Activated CD4-positive, alpha-beta T cell treated with anti-CD3 and anti-CD28 coated beads, Interleukin-2, amount 10 ng/mL, durations not matched to agents 24 days and 14 days (primary cell): ENCODE results near the gene KCNN3. TPM values are rescaled to one million over a fixed set of nuclear protein-coding genes. Genes with fewer than 3 reads are reported as not detected.
A peak's percentile ranks its signal among the peaks of the same experiment; 100 is the strongest.
"Not testable (repeated sequence)": the region's sequence is repeated elsewhere in the genome, so short reads cannot be mapped to it uniquely, and the experiment has no call there.

ENCODE experiments used
- DNase-seq: peaks from one replicate; pipeline ENCODE4 v3.0.0; 2022
- H3K27ac Mint-ChIP-seq: one replicate; pipeline ENCODE4 v1.8.0; 2022; ENCODE audit warnings: mild to moderate bottlenecking, mixed read lengths
- H3K27me3 Mint-ChIP-seq: one replicate; pipeline ENCODE4 v1.8.0; 2022; ENCODE audit warnings: mixed read lengths
- H3K36me3 Mint-ChIP-seq: one replicate; pipeline ENCODE4 v1.8.0; 2022; ENCODE audit warnings: low read depth, mild to moderate bottlenecking, mixed read lengths
- H3K4me1 Mint-ChIP-seq: one replicate; pipeline ENCODE4 v1.8.0; 2021; ENCODE audit warnings: mixed read lengths
- H3K4me3 Mint-ChIP-seq: one replicate; pipeline ENCODE4 v1.8.0; 2022; ENCODE audit warnings: mild to moderate bottlenecking, moderate library complexity, mixed read lengths
- H3K9me3 Mint-ChIP-seq: one replicate; pipeline ENCODE4 v1.8.0; 2021; ENCODE audit warnings: mixed read lengths
- intact Hi-C: fragments of 100-400 bp; cut with micrococcal nuclease; formaldehyde crosslinking; loops from one replicate; pipeline ENCODE4 v1.15.1; 2023
- total RNA-seq: library from RNA; stranded (reverse); gene quantifications from 2 replicates; pipeline ENCODE4 v1.2.3, GENCODE V29; 2022

Gene KCNN3
- 0.35 and 0.54 TPM in 2 replicates for total RNA-seq

DNA sequence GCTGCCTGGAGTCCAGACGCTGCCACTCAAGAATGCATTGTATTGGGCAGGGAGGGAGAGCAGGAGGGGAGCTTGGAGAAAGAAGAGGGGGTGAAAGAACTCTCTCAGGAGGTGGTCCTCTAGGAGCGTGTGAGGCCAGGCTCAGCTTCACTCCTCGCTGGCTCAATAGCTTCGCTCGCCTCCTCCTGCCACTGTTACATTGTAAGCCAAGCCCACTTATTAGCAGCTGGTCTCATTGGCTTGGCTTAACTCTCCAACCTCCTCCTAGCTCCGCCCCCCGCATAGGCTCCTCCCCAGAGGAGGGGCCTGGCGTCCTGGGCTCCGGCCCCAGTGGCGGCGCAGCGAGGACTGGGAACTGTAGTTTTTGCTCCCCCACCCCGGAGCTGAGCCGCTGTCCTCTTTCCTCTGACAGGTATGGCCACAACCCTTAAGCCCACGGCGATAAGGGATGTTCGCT is at the start of gene KCNN3:
TSS of gene KCNN3 (minus strand) at position 167 of the 457 bp plus-strand sequence. CDS start 317 bp downstream, outside the sequence.
- H3K27ac Mint-ChIP-seq: no peak within 1 kb of the TSS
- DNase-seq: peak; percentile 95
- H3K27me3 Mint-ChIP-seq: peaks cover 32% of the 10 kb centered on the region
- peaks cover 41% of the 10 kb centered on the region for H3K4me1 Mint-ChIP-seq
- H3K4me3 Mint-ChIP-seq: peak within 1 kb of the TSS; percentile 53
- H3K36me3 Mint-ChIP-seq: no peaks in the 10 kb centered on the region
- H3K9me3 Mint-ChIP-seq: no peaks in the 10 kb centered on the region
- intact Hi-C loops: loop anchor here (5.0 kb wide), 2 partner anchors 103 to 123 kb away; no protein-coding TSS in a partner anchor

DNA sequence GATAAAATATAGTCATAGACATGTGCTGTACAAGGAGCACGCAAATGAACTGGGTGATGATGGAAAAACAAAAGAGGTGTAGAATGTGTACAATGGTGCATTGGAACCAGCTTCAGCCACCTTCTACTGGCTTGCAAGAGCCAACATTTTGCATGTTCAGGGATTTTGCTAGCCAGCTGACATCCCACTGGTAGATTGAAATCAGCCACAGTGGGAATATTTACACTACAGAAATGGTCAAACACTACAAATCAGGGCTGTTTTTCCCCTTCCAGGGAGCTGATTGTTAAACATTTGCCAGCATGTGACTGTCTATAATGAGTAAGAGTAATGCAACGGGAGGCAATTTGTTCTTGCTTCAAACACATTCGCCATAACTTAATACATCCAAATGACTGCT is 43.2 kb upstream of the KCNN3 start:
- Mint-ChIP-seq H3K36me3 (peaks cover 14% of the 10 kb centered on the region), H3K27me3 (no peaks in the 10 kb centered on the region), H3K4me1 (no peaks in the 10 kb centered on the region), H3K4me3 (no peak overlapping the region), H3K9me3 (peaks cover 5% of the 10 kb centered on the region), H3K27ac (no peak overlapping the region)
- intact Hi-C loops: no loop called here
- no peak for DNase-seq

DNA sequence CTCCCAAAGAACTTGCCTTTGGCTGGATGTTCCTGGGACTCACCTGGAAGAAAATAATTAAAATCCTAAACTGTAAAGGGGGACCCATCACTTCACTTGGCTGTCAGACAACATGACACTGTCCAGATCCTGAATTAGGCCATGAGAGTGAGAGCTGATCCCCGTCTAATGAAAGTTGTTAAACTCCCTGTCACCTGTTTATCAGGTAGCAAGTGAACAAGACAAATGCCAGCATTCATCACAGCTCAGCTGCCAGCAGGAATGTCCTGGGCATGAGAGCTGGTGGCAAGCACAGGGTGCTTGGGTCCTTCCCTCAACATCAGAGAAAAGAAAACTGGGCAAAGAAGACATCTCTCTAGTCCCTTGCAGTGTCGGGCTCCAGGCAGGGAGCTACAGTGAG is 42.7 kb upstream of the KCNN3 start:
- no peaks in the 10 kb centered on the region for H3K4me1 Mint-ChIP-seq
- H3K9me3 Mint-ChIP-seq: peaks cover 5% of the 10 kb centered on the region
- intact Hi-C loops: no loop called here
- no peaks in the 10 kb centered on the region for H3K27me3 Mint-ChIP-seq
- H3K4me3 Mint-ChIP-seq: no peak overlapping the region
- peaks cover 12% of the 10 kb centered on the region for H3K36me3 Mint-ChIP-seq
- DNase-seq: no peak
- no peak overlapping the region for H3K27ac Mint-ChIP-seq

DNA sequence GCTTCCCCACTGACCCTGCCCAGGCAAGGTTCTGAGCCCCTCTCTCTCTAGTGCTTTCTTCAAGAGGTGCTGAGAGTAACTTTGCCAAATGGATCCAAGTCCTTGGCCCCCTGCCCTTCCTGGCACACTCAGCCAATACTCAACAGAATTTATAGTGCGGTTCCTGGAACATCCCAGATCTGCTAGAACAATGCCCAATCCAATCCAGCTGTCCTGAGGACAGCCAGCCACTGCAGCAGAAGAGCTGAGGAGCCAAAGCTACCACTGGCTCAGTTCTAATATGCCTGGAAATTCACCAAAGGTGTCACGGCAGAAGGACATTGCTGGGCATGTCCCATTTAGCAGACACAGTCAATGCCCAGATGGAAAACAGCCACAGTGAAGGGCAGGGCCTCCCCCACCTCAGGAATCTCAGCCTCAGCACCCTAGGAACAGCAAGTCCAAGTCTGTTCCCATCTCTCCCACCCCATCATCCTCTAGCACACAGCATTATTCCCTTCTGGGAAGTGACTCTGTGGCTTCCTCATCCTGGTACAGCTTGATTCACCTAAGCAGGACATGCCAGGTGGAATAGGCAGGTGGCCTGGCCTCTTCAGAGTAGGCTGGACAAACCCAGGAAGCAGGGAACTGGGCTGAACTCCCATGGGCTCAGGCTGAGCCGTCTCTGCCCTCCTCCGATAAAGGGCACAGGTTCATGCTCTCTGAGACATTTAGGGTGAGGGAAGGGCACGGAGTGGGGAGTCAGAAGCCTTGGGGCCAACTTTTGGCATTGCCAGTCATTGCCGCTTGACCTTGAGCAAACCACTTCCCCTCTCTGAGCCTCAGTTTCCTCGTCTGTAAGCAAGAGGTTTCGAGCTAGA is 41.8 kb upstream of the KCNN3 start:
- H3K27ac Mint-ChIP-seq: no peak overlapping the region

DNA sequence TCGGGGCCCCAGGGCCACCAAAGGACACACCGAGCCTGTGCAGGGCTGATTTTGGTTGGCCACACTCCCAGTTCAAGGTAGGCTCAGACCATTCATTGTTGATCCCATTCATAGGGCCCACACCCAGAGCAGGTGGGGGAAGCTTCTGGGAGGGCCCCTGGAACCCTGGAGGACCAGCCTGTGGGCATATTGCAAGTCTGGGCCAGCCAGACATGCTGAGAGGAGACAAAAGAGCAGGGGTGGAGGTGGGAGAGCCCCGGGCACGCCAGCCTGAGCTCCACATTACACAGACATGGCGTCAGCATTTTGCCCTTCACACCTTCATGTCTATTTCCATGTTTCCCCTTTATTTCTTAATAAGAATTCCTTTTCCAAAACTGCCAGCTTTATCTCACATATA is 40.8 kb upstream of the KCNN3 start:
- peaks cover 3% of the 10 kb centered on the region for H3K36me3 Mint-ChIP-seq
- H3K27ac Mint-ChIP-seq: no peak overlapping the region
- H3K4me1 Mint-ChIP-seq: no peaks in the 10 kb centered on the region
- no peaks in the 10 kb centered on the region for H3K9me3 Mint-ChIP-seq
- DNase-seq: no peak
- intact Hi-C loops: no loop called here
- H3K27me3 Mint-ChIP-seq: no peaks in the 10 kb centered on the region
- no peak overlapping the region for H3K4me3 Mint-ChIP-seq

More for the DNA sequence above, 41.8 kb upstream of the KCNN3 start:
- Mint-ChIP-seq H3K4me3 (no peak overlapping the region), H3K36me3 (peaks cover 11% of the 10 kb centered on the region), H3K27me3 (no peaks in the 10 kb centered on the region), H3K9me3 (peaks cover 5% of the 10 kb centered on the region), H3K4me1 (no peaks in the 10 kb centered on the region)
- no peak for DNase-seq
- intact Hi-C loops: no loop called here

DNA sequence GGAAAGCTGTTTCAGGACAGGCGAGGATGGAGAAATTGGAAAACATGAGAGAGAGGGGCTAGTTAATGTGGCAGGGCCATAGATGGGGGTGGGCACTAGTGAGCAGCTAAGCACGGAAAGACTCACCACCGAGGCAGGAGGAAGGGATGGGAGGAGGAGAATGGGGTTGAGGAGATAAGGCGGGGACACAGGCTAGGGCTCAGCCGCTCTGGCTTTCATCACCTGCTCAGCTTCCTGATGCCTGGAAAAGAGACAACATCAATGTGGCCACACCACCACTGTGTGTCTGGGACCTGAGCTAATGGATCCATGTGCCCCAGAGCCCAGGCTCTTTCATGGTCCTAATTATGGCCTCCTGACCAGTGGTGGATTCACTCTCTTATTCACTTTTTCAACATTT is 38.9 kb upstream of the KCNN3 start:
- no peaks in the 10 kb centered on the region for H3K4me1 Mint-ChIP-seq
- H3K27ac Mint-ChIP-seq: no peak overlapping the region
- no peak for DNase-seq
- no peaks in the 10 kb centered on the region for H3K27me3 Mint-ChIP-seq
- H3K9me3 Mint-ChIP-seq: no peaks in the 10 kb centered on the region
- intact Hi-C loops: no loop called here
- no peak overlapping the region for H3K4me3 Mint-ChIP-seq
- no peaks in the 10 kb centered on the region for H3K36me3 Mint-ChIP-seq

DNA sequence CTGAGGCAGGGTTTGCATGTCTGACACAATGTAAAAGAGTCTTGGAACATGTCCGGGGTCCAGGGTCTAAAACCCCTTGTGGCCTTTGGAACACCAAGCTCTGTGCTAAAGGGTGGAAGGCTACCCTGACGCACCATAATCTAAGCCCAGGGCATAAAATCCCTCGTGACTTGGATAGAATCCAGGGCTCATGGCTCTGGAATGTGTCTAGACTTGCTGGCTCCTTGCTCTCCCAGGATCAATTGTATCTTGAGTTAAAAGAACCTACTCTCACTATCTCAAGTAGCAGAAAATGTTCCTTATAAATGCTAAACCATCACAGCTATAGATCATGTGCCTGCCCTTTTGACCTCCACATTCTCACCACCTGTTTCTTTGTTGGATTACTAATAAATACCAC is 38.0 kb upstream of the KCNN3 start:
- H3K9me3 Mint-ChIP-seq, H3K27me3 Mint-ChIP-seq, H3K27ac Mint-ChIP-seq, H3K4me1 Mint-ChIP-seq, intact Hi-C loops, DNase-seq, H3K4me3 Mint-ChIP-seq, H3K36me3 Mint-ChIP-seq: not testable (repeated sequence)

DNA sequence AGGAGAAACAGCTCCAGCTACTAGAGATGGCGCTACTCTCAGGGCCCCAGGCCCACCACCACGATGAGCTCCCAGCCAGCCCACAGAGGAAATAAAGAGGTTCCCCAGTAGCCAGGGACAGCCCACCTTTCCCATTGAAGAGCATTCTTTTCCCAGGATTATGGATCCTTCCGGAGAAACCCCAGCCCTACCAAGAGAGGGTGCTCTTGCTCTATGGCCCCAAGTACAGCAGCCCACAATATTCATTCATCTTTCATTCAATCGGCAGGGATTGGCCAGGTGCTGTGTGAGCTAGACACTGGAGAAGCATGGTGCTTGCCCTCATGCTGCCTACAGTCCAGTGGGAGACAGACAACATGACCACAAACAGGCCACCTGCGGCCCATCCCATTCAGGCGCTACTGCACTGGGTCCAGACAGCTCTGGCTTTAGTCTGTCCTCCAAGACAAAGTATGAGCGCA is 36.6 kb upstream of the KCNN3 start:
- Mint-ChIP-seq H3K36me3 (no peaks in the 10 kb centered on the region), H3K4me1 (no peaks in the 10 kb centered on the region), H3K27me3 (no peaks in the 10 kb centered on the region), H3K27ac (no peak overlapping the region), H3K4me3 (no peak overlapping the region), H3K9me3 (no peaks in the 10 kb centered on the region)
- no peak for DNase-seq
- intact Hi-C loops: no loop called here

DNA sequence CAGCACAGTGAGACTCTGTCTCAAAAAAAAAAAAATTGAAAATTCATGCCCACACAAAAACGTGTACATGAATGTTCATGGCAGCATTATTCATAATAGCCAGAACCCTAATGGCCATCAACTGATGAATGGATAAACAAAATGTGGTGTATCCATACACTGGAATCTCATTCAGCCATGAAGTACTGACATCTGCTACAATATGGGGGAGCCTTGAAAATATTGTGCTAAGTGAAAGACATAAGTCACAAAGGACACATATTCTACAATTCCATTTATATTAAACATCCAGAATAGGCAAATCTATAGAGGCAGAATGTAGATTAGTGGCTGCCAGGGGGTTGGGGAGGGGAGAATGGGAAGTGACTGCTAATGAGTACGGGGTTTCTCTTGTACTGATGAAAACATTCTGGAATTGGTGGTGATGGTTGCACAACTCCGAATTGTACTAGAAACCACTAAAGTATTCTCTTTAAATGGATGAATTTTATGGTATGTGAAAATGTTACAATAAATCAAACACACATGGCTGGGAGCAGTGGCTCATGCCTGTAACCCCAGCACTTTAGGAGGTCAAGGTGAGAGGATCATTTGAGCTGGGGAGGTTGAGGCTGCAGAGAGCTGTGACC is 33.0 kb upstream of the KCNN3 start:
- intact Hi-C loops: no loop called here
- no peaks in the 10 kb centered on the region for H3K9me3 Mint-ChIP-seq
- H3K27ac Mint-ChIP-seq: no peak overlapping the region
- DNase-seq: no peak
- no peaks in the 10 kb centered on the region for H3K36me3 Mint-ChIP-seq
- no peaks in the 10 kb centered on the region for H3K27me3 Mint-ChIP-seq
- H3K4me3 Mint-ChIP-seq: no peak overlapping the region
- H3K4me1 Mint-ChIP-seq: no peaks in the 10 kb centered on the region

DNA sequence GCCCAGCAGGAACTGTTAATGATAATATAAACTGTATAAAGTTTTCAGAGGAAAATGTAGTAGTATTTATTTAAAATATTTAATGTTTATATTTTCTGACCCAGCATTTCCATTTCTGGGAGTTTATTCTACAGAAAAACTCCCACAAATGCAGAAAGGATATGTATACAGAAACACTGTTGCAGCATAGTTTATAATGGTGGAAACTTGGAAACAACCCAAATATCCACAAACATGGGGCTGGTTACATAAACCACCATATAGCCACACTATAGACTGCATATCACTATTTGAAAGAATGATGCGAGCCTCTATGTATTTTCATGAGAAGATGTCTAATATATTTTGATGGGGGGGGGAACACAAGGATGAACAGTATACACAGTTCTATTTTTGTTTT is 31.5 kb upstream of the KCNN3 start:
- Mint-ChIP-seq H3K36me3 (no peaks in the 10 kb centered on the region), H3K4me1 (no peaks in the 10 kb centered on the region), H3K27ac (no peak overlapping the region), H3K4me3 (no peak overlapping the region), H3K27me3 (no peaks in the 10 kb centered on the region), H3K9me3 (no peaks in the 10 kb centered on the region)
- intact Hi-C loops: no loop called here
- no peak for DNase-seq

DNA sequence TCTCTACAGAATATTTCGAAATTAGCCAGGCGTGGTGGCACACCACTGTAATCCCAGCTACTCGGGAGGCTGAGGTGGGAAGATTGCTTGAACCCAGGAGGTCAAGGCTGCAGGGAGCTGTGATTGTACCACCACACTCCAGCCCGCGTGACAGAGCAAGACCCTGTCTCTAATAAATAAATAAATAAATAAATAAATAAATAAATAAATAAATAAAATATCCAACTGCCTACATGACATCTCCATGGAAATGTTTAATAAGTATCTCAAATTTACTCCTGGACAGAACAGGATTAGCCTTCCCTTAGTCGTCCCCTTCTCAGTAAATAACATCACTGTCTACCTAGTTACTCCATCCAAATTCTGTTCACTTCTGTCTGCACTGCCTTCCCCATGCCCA is 29.0 kb upstream of the KCNN3 start:
- no peak for DNase-seq
- Mint-ChIP-seq H3K4me3 (no peak overlapping the region), H3K9me3 (no peaks in the 10 kb centered on the region), H3K27me3 (peaks cover 2% of the 10 kb centered on the region), H3K4me1 (no peaks in the 10 kb centered on the region), H3K36me3 (no peaks in the 10 kb centered on the region), H3K27ac (no peak overlapping the region)
- intact Hi-C loops: no loop called here

DNA sequence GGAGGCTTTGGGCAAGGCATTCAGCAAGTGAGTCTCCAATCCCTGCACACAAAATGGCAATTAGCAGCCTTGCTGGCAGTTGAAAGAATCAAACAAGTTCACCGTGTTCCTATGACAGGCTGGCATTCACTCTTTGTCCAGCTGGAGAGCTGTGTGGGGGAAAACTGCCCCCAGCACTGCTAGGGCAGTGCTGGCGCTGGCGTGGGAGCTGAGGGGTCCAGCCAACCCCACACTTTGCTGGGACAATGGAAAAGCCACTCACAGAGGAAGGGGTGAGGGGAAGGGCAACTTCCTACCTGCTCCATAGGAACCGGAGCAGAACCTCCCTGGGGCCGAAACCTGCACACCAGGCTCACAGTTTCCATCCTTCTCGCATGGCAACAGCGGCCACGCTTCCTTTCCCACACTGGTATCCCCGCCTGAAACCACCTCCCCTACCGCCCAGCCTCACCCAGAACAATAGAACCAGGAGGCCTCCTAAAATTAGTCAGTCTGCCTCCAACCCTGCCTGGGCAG is 26.7 kb upstream of the KCNN3 start:
- peaks cover 2% of the 10 kb centered on the region for H3K27me3 Mint-ChIP-seq
- no peaks in the 10 kb centered on the region for H3K36me3 Mint-ChIP-seq
- H3K4me3 Mint-ChIP-seq: no peak overlapping the region
- no peak overlapping the region for H3K27ac Mint-ChIP-seq
- no peak for DNase-seq
- intact Hi-C loops: no loop called here
- no peaks in the 10 kb centered on the region for H3K4me1 Mint-ChIP-seq
- H3K9me3 Mint-ChIP-seq: no peaks in the 10 kb centered on the region

DNA sequence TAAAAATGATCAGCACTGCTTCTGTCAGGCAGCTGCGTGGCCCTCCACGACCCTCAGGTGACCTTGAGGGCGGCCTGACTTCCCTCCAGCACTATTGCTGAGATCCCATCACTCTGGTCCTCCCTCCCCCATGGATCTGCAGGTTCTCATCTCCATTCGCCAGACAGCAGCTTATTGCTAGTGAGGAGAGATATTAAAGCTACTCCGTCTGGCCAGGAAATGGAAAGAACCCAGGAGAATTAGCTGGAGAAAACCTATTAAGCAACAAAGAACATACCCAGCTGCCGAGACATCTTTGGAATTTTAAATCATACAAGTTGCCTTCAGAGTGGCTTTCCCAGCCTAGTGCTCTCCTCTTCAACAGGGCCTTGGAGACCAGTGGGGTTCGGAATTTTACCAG is 25.7 kb upstream of the KCNN3 start:
- no peaks in the 10 kb centered on the region for H3K9me3 Mint-ChIP-seq
- no peaks in the 10 kb centered on the region for H3K4me1 Mint-ChIP-seq
- peaks cover 6% of the 10 kb centered on the region for H3K27me3 Mint-ChIP-seq
- no peak overlapping the region for H3K4me3 Mint-ChIP-seq
- DNase-seq: no peak
- H3K27ac Mint-ChIP-seq: no peak overlapping the region
- no peaks in the 10 kb centered on the region for H3K36me3 Mint-ChIP-seq
- intact Hi-C loops: no loop called here

DNA sequence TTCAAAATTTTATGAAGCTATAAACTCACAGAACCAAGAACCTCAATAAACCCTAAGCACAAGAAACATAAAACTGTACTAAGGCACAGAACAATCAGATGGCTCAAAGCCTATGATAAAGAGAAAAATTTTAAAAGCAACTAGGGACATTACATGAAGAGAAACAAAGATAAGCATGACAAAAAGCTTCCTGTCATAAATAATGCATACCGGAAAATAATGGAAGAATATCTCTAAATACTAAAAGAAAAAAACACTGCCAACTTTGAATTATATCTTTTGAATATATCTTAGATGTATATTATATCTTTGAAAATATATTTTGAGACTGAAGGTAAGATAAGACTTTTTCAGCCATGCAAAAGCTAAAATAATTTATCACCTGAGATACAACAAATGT is 21.4 kb upstream of the KCNN3 start:
- no peaks in the 10 kb centered on the region for H3K9me3 Mint-ChIP-seq
- H3K27me3 Mint-ChIP-seq: peaks cover 6% of the 10 kb centered on the region
- no peak overlapping the region for H3K4me3 Mint-ChIP-seq
- no peaks in the 10 kb centered on the region for H3K36me3 Mint-ChIP-seq
- no peak overlapping the region for H3K27ac Mint-ChIP-seq
- intact Hi-C loops: no loop called here
- H3K4me1 Mint-ChIP-seq: peaks cover 9% of the 10 kb centered on the region
- no peak for DNase-seq
